H1 (cell line): ENCODE results near the gene CD7. TPM values are rescaled to one million over a fixed set of nuclear protein-coding genes. Genes with fewer than 3 reads are reported as not detected.

ENCODE experiments used
- CTCF ChIA-PET: fragments of 300-600 bp; sonication (Branson Sonifier 250); formaldehyde crosslinking; loops from one replicate; lab custom pipeline; 2021; ENCODE audit not compliant: partially characterized antibody; lab: Charles Lee
- POLR2A ChIA-PET: fragments of 300-600 bp; sonication (Branson Sonifier 250); formaldehyde crosslinking; loops from one replicate; lab custom pipeline; 2021; ENCODE audit warnings: inconsistent platforms; ENCODE audit not compliant: partially characterized antibody; lab: Charles Lee
- DNase-seq, 2 experiments: peaks; one replicate each; pipeline versions ENCODE4 v3.0.0 to v3.0.0-alpha.2; 2010 to 2022; ENCODE audit warnings: low spot score in 2 of 2, low read depth in 1 of 2, mixed read lengths in 1 of 2
- FAIRE-seq: peaks from 2 replicates; lab custom pipeline; 2011; peaks lifted over from hg19 to GRCh38; lab: Jason Lieb, UNC
- H2AFZ ChIP-seq: 2 replicates; pipeline ENCODE4 v1.8.1; 2012; ENCODE audit warnings: low read length, inconsistent platforms
- H2AK5ac ChIP-seq: 2 replicates; pipeline ENCODE4 v1.6.1; 2013; ENCODE audit warnings: low read depth, low read length
- H2BK120ac ChIP-seq: replicated peaks from 2 replicates; pipeline ENCODE3; 2013; ENCODE audit warnings: low read depth, low read length, inconsistent platforms
- H2BK12ac ChIP-seq: 2 replicates; pipeline ENCODE4 v1.6.1; 2013; ENCODE audit warnings: low read depth, low read length
- H2BK15ac ChIP-seq: 2 replicates; pipeline ENCODE4 v1.6.1; 2013; ENCODE audit warnings: low read length
- H2BK20ac ChIP-seq: 2 replicates; pipeline ENCODE4 v1.6.1; 2013; ENCODE audit warnings: low read length
- H2BK5ac ChIP-seq: 2 replicates; pipeline ENCODE4 v1.6.1; 2013; ENCODE audit warnings: low read depth, low read length
- H3K14ac ChIP-seq: 2 replicates; pipeline ENCODE4 v1.6.1; 2013; ENCODE audit warnings: inconsistent platforms; ENCODE audit not compliant: insufficient read length
- H3K18ac ChIP-seq: 2 replicates; pipeline ENCODE4 v1.6.1; 2013; ENCODE audit warnings: low read length; ENCODE audit errors: extremely low read depth
- H3K23ac ChIP-seq: 2 replicates; pipeline ENCODE4 v1.6.1; 2013; ENCODE audit warnings: inconsistent platforms; ENCODE audit not compliant: insufficient read length
- H3K23me2 ChIP-seq: 2 replicates; pipeline ENCODE4 v1.6.1; 2013; ENCODE audit warnings: low read depth, low read length
- H3K27ac ChIP-seq: 2 replicates; pipeline ENCODE4 v1.6.1; 2011; ENCODE audit warnings: low read depth, low read length, inconsistent platforms
- H3K27me3 ChIP-seq, 4 experiments: replicated peaks in 1 of 4; 1 replicate in 1 of 4; 2 replicates in 3 of 4; pipeline versions ENCODE4 v1.6.1 to v1.8.1; 2011 to 2013; ENCODE audit warnings: low read length in 3 of 4, mild to moderate bottlenecking in 3 of 4, inconsistent platforms in 2 of 4, mixed read lengths in 2 of 4, moderate library complexity in 1 of 4; ENCODE audit not compliant: control insufficient read depth in 3 of 4, insufficient read depth in 3 of 4; ENCODE audit errors: extremely low read depth in 1 of 4
- H3K36me3 ChIP-seq, 4 experiments: 2 replicates each; pipeline versions ENCODE4 v1.6.1 to v1.8.1; 2011 to 2013; ENCODE audit warnings: mild to moderate bottlenecking in 4 of 4, low read length in 3 of 4, moderate library complexity in 2 of 4, control low read depth in 1 of 4, inconsistent platforms in 1 of 4; ENCODE audit not compliant: insufficient read depth in 4 of 4, control insufficient read depth in 2 of 4
- H3K4ac ChIP-seq: replicated peaks from 2 replicates; pipeline ENCODE3; 2013; ENCODE audit warnings: low read length, low read depth, mixed read lengths, inconsistent platforms; ENCODE audit not compliant: insufficient read length
- H3K4me1 ChIP-seq, 4 experiments: replicated peaks in 1 of 4; 1 replicate in 1 of 4; 2 replicates in 3 of 4; pipeline versions ENCODE4 v1.6.1 to v1.8.1; 2011 to 2013; ENCODE audit warnings: low read length in 3 of 4, inconsistent platforms in 2 of 4, mixed read lengths in 1 of 4; ENCODE audit not compliant: insufficient read depth in 4 of 4, control insufficient read depth in 3 of 4
- H3K4me2 ChIP-seq, 2 experiments: 2 replicates each; pipeline versions ENCODE4 v1.6.1 to v1.8.1; 2011 to 2013; ENCODE audit warnings: low read depth in 2 of 2, low read length in 2 of 2, control low read depth in 1 of 2, inconsistent platforms in 1 of 2, mild to moderate bottlenecking in 1 of 2; ENCODE audit not compliant: insufficient read depth in 1 of 2
- H3K4me3 ChIP-seq, 4 experiments: fragments of 200-600, 300-600 bp in 1 of 4; sonication (generic), shearing (Covaris generic), sonication (Bioruptor Twin) in 1 of 4; 2 replicates each; pipeline versions ENCODE4 v1.5.1 to v1.8.1; 2011 to 2016; ENCODE audit warnings: low read length in 4 of 4, low read depth in 3 of 4, control low read depth in 2 of 4, inconsistent platforms in 2 of 4, mild to moderate bottlenecking in 2 of 4, mixed read lengths in 1 of 4, moderate library complexity in 1 of 4; ENCODE audit not compliant: insufficient read depth in 2 of 4; ENCODE audit errors: extremely low read depth in 1 of 4
- H3K56ac ChIP-seq: replicated peaks from 2 replicates; pipeline ENCODE3; 2013; ENCODE audit warnings: low read depth, mild to moderate bottlenecking, mixed read lengths, low read length, inconsistent platforms; ENCODE audit not compliant: insufficient read length
- H3K79me1 ChIP-seq: 2 replicates; pipeline ENCODE4 v1.6.1; 2013; ENCODE audit warnings: low read depth, low read length, control low read depth
- H3K79me2 ChIP-seq, 2 experiments: 2 replicates each; pipeline versions ENCODE4 v1.6.1 to v1.8.1; 2012 to 2013; ENCODE audit warnings: low read length in 2 of 2, mild to moderate bottlenecking in 2 of 2, inconsistent platforms in 1 of 2; ENCODE audit not compliant: insufficient read depth in 2 of 2, control insufficient read depth in 1 of 2
- H3K9ac ChIP-seq, 4 experiments: replicated peaks in 1 of 4; 1 replicate in 1 of 4; 2 replicates in 3 of 4; pipeline versions ENCODE4 v1.6.1 to v1.8.1; 2011 to 2013; ENCODE audit warnings: low read depth in 3 of 4, low read length in 3 of 4, control low read depth in 2 of 4, mild to moderate bottlenecking in 2 of 4, moderate library complexity in 2 of 4, inconsistent platforms in 1 of 4; ENCODE audit errors: extremely low read depth in 1 of 4
- H3K9me3 ChIP-seq, 2 experiments: 2 replicates each; pipeline versions ENCODE4 v1.6.1 to v1.8.1; 2012 to 2013; ENCODE audit warnings: mild to moderate bottlenecking in 2 of 2, moderate library complexity in 2 of 2, control low read depth in 1 of 2, inconsistent platforms in 1 of 2, low read depth in 1 of 2, low read length in 1 of 2, mixed read lengths in 1 of 2; ENCODE audit not compliant: insufficient read depth in 2 of 2
- H4K20me1 ChIP-seq, 2 experiments: replicated peaks in 1 of 2; 2 replicates each; pipeline versions ENCODE3 to v1.8.1; 2011 to 2013; ENCODE audit warnings: inconsistent platforms in 2 of 2, low read length in 2 of 2, mild to moderate bottlenecking in 1 of 2; ENCODE audit not compliant: insufficient read depth in 2 of 2, control insufficient read depth in 1 of 2
- H4K5ac ChIP-seq: 2 replicates; pipeline ENCODE4 v1.6.1; 2013; ENCODE audit warnings: low read length, low read depth, mixed read lengths, inconsistent platforms; ENCODE audit not compliant: insufficient read length
- H4K8ac ChIP-seq: 2 replicates; pipeline ENCODE4 v1.8.0; 2013; ENCODE audit warnings: mild to moderate bottlenecking, moderate library complexity, low read length, inconsistent platforms; ENCODE audit not compliant: insufficient read depth; ENCODE audit errors: extremely low read depth
- H4K91ac ChIP-seq: replicated peaks from 2 replicates; pipeline ENCODE3; 2013; ENCODE audit warnings: low read length, mixed read lengths, inconsistent platforms; ENCODE audit not compliant: insufficient read length
- BCL11A ChIP-seq, 2 experiments: IDR thresholded peaks; one replicate each; pipeline ENCODE4 v1.6.1; 2011; ENCODE audit warnings: low read depth in 2 of 2, low read length in 2 of 2, mild to moderate bottlenecking in 2 of 2
- BRCA1 ChIP-seq: IDR thresholded peaks from 2 replicates; pipeline ENCODE4 v1.6.1; 2012; ENCODE audit warnings: low read depth, low read length, improper control_type of control experiment
- CHD2 ChIP-seq: IDR thresholded peaks from 2 replicates; pipeline ENCODE4 v1.6.1; 2012; ENCODE audit warnings: low read length, improper control_type of control experiment
- EP300 ChIP-seq, 2 experiments: IDR thresholded peaks; 1 replicate in 1 of 2; 2 replicates in 1 of 2; pipeline ENCODE4 v1.6.1; 2011 to 2012; ENCODE audit warnings: low read depth in 2 of 2, low read length in 2 of 2, mild to moderate bottlenecking in 2 of 2, borderline replicate concordance in 1 of 2, inconsistent platforms in 1 of 2, moderate library complexity in 1 of 2
- HDAC6 ChIP-seq: IDR thresholded peaks from one replicate; pipeline ENCODE4 v1.7.1; 2012; ENCODE audit warnings: low read depth, mild to moderate bottlenecking, inconsistent platforms, low read length, moderate library complexity
- NANOG ChIP-seq: IDR thresholded peaks from 2 replicates; pipeline ENCODE4 v1.6.1; 2011; ENCODE audit warnings: low read length, low read depth, mild to moderate bottlenecking, inconsistent platforms; ENCODE audit not compliant: insufficient read depth, poor library complexity, severe bottlenecking
- POLR2AphosphoS5 ChIP-seq: IDR thresholded peaks from 2 replicates; pipeline ENCODE4 v1.6.1; 2011; ENCODE audit warnings: low read depth, low read length
- SIN3A ChIP-seq, 2 experiments: IDR thresholded peaks in 1 of 2; conservative IDR thresholded peaks in 1 of 2; 2 replicates each; pipeline ENCODE4 v1.6.1; 2011 to 2012; ENCODE audit warnings: low read length in 2 of 2, improper control_type of control experiment in 1 of 2, low read depth in 1 of 2, mild to moderate bottlenecking in 1 of 2
- WGBS, 2 experiments: shearing (Covaris generic) in 1 of 2; methylation state at CpG; one replicate each; pipeline versions ENCODE4 v1.1.6 to v1.1.7; 2013 to 2015; ENCODE audit warnings: low lambda C conversion rate in 2 of 2, mixed read lengths in 2 of 2, inconsistent platforms in 1 of 2, low coverage in 1 of 2, missing lambda C conversion rate in 1 of 2; ENCODE audit not compliant: insufficient replicate concordance in 2 of 2, insufficient coverage in 1 of 2, insufficient read length in 1 of 2; ENCODE audit errors: extremely low coverage in 1 of 2, missing lambda C conversion rate in 1 of 2; 5-methylcytosine and 5-hydroxymethylcytosine counted together
- polyA plus RNA-seq, 7 experiments: library from polyadenylated mRNA; depleted of rRNA in 3 of 7; stranded (reverse) in 5 of 7; unstranded in 2 of 7; fragments of >200 nt in 5 of 7; fragments of 200-250 nt in 2 of 7; gene quantifications; 1 replicate in 5 of 7; 2 replicates in 1 of 7; 4 replicates in 1 of 7; pipeline versions ENCODE4 v1.2.1 to v1.2.3, GENCODE V29; 2011 to 2013; ENCODE audit warnings: missing spikeins in 2 of 7, mixed read lengths in 2 of 7
- total RNA-seq: library from RNA; stranded (reverse); fragmentation: NEBNext Ultra II Directional; extraction: Animal tissue kit (Norgen Biotek cat#: 25700); gene quantifications from 2 replicates; pipeline ENCODE4 v1.2.1, GENCODE V29; 2021
- TF ChIP-seq, protein P1 (sequence below): IDR thresholded peaks from 2 replicates; pipeline ENCODE4 v1.6.1; 2012; ENCODE audit warnings: low read length, inconsistent platforms

The CD7 gene
- total and polyA plus RNA-seq, 2 of the 8 experiments (the other 6 are each of a cell fraction or from before 2014, with no cell fraction given), result 0.83 to 0.86 TPM

GRCh38 chr17:82291582-82292250, 25.7 kb downstream of the CD7 start:
- WGBS, 2 experiments, result 88% methylated on average over 19 of the region's 19 CpGs; no CpG with 5 or more reads in 1 of the 2 experiments
- POLR2A ChIA-PET, result interaction anchor here (0.6 to 3.5 kb wide), 8 partner anchors 10 to 81 kb away, joined by 3 to 41 read pairs (median 4); partner anchors contain the start of gene CSNK1D
- TF ChIP-seq, protein P1, sequence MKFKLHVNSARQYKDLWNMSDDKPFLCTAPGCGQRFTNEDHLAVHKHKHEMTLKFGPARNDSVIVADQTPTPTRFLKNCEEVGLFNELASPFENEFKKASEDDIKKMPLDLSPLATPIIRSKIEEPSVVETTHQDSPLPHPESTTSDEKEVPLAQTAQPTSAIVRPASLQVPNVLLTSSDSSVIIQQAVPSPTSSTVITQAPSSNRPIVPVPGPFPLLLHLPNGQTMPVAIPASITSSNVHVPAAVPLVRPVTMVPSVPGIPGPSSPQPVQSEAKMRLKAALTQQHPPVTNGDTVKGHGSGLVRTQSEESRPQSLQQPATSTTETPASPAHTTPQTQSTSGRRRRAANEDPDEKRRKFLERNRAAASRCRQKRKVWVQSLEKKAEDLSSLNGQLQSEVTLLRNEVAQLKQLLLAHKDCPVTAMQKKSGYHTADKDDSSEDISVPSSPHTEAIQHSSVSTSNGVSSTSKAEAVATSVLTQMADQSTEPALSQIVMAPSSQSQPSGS, result no peak
- no peak for TF ChIP-seq POLR2AphosphoS5
- no peak for TF ChIP-seq NANOG
- TF ChIP-seq CHD2, result no peak
- no peak for TF ChIP-seq HDAC6
- TF ChIP-seq BRCA1, result no peak
- no peak for TF ChIP-seq EP300 (IDR thresholded peaks at IDR 0.05; ENCODE audit: borderline replicate concordance in 1 of 2, low read depth in 2 of 2, low read length in 2 of 2)
- no peak for TF ChIP-seq SIN3A (conservative IDR thresholded peaks at IDR 0.05 in 1 of 2, IDR thresholded peaks at IDR 0.05 in 1 of 2; ENCODE audit: low read depth in 1 of 2, low read length in 2 of 2)
- no peak for TF ChIP-seq BCL11A (IDR thresholded peaks at IDR 0.05; ENCODE audit: low read depth in 2 of 2, low read length in 2 of 2)

More at GRCh38 chr17:82291582-82292250, 25.7 kb downstream of the CD7 start:
- no peak overlapping the region for H2BK5ac ChIP-seq
- H3K4ac ChIP-seq, result no peak overlapping the region
- no peak overlapping the region for H3K23ac ChIP-seq
- H3K4me1 ChIP-seq, result peaks cover 0 to 11% (median 2%) of the 10 kb centered on the region in 4 experiments; a peak in 4 of 7 replicates
- no peaks in the 10 kb centered on the region; a peak in 1 of 4 replicates for H3K79me2 ChIP-seq
- H3K9ac ChIP-seq, result peak overlapping the region in 1 of 4 experiments; percentile 68; a peak in 2 of 7 replicates
- H2BK15ac ChIP-seq, result no peak overlapping the region
- no peak overlapping the region for H2BK20ac ChIP-seq
- no peak overlapping the region for H4K5ac ChIP-seq
- 0 out of 2 replicates have a peak overlapping the region, but pooled peaks have one; percentile 24 for H2AK5ac ChIP-seq
- H3K14ac ChIP-seq, result no peak overlapping the region
- H2AFZ ChIP-seq, result no peak overlapping the region
- no peaks in the 10 kb centered on the region for H3K79me1 ChIP-seq
- peaks cover 0 to 7% (median 3%) of the 10 kb centered on the region in 4 experiments; a peak in 2 of 7 replicates for H3K27me3 ChIP-seq
- CTCF ChIA-PET, result interaction anchor here (0.7 to 1.3 kb wide), 2 partner anchors 30 to 37 kb away, joined by 3 to 4 read pairs; no protein-coding TSS in a partner anchor
- no peak overlapping the region for H2BK120ac ChIP-seq
- H3K4me3 ChIP-seq, result peak overlapping the region; percentile 57 to 98 (median 72)
- peak overlapping the region; percentile 56 to 80 for H3K4me2 ChIP-seq
- H2BK12ac ChIP-seq, result no peak overlapping the region
- H3K23me2 ChIP-seq, result no peaks in the 10 kb centered on the region; the same call in 1 of the 2 replicates
- no peak overlapping the region for H4K91ac ChIP-seq
- no peaks in the 10 kb centered on the region for H3K36me3 ChIP-seq
- H3K18ac ChIP-seq, result no peak overlapping the region
- FAIRE-seq (no peak), DNase-seq (no peak)
- H4K20me1 ChIP-seq, result peaks cover 0 to 2% of the 10 kb centered on the region in 2 experiments
- 0 out of 4 replicates have a peak, but pooled peaks cover 0 to 3% of the 10 kb centered on the region in 2 experiments for H3K9me3 ChIP-seq
- H3K27ac ChIP-seq, result no peak overlapping the region
- H3K56ac ChIP-seq, result no peak overlapping the region
- H4K8ac ChIP-seq, result no peak overlapping the region
